ENCODE results near the gene HJURP. TPM values are rescaled to one million over a fixed set of nuclear protein-coding genes. Genes with fewer than 3 reads are reported as not detected.

Gene HJURP
- total and polyA plus RNA-seq, 7 donors = 0.08 to 0.25 (median 0.10) TPM; not detected in 4

DNA sequence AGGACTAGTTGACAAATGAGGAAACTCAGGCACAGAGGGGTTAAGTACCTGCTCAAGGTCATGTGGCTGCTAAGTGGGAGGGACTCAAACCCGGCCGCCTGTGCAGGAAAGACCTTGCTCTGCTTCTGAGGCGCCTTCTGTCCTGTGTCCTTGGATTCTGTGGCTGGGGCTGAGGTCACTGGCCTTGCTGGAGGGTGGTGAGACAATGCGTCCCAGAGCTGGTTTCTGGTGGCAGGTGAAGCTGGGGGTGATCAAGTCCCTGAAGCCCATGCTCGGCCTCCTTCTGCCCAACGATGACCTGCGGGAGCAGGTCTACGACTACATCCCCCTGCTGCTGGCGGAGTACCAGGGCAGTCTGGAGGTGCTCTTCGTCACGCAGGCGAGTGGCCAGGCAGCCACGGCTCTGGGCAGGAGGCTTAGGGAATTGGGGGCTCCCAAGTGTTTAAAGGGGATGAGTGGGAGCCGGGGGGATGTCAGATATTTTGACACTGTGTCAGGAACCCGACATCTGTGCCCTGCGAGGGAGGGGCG is 60.1 kb downstream of the HJURP start:
- H3K27ac ChIP-seq = no peak overlapping the region
- intact Hi-C loops (cut with DNase I) = no loop called here
- ATAC-seq (no peak), DNase-seq (no peak)
- H3K36me3 ChIP-seq (ENCODE audit: insufficient read depth in 1 of 2, low read depth in 1 of 2) = no peaks in the 10 kb centered on the region
- no peaks in the 10 kb centered on the region for H3K9me3 ChIP-seq
- no peaks in the 10 kb centered on the region for H3K27me3 ChIP-seq (ENCODE audit: insufficient read depth in 3 of 3, low read length in 2 of 3)
- TF ChIP-seq, protein P1, sequence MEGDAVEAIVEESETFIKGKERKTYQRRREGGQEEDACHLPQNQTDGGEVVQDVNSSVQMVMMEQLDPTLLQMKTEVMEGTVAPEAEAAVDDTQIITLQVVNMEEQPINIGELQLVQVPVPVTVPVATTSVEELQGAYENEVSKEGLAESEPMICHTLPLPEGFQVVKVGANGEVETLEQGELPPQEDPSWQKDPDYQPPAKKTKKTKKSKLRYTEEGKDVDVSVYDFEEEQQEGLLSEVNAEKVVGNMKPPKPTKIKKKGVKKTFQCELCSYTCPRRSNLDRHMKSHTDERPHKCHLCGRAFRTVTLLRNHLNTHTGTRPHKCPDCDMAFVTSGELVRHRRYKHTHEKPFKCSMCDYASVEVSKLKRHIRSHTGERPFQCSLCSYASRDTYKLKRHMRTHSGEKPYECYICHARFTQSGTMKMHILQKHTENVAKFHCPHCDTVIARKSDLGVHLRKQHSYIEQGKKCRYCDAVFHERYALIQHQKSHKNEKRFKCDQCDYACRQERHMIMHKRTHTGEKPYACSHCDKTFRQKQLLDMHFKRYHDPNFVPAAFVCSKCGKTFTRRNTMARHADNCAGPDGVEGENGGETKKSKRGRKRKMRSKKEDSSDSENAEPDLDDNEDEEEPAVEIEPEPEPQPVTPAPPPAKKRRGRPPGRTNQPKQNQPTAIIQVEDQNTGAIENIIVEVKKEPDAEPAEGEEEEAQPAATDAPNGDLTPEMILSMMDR (IDR thresholded peaks at IDR 0.05) = no peak
- H3K4me3 ChIP-seq = no peak overlapping the region
- 72 to 73% (median 73%) methylated on average over 17 of the region's 17 CpGs for WGBS, 3 donors
- no peaks in the 10 kb centered on the region for H3K4me1 ChIP-seq

DNA sequence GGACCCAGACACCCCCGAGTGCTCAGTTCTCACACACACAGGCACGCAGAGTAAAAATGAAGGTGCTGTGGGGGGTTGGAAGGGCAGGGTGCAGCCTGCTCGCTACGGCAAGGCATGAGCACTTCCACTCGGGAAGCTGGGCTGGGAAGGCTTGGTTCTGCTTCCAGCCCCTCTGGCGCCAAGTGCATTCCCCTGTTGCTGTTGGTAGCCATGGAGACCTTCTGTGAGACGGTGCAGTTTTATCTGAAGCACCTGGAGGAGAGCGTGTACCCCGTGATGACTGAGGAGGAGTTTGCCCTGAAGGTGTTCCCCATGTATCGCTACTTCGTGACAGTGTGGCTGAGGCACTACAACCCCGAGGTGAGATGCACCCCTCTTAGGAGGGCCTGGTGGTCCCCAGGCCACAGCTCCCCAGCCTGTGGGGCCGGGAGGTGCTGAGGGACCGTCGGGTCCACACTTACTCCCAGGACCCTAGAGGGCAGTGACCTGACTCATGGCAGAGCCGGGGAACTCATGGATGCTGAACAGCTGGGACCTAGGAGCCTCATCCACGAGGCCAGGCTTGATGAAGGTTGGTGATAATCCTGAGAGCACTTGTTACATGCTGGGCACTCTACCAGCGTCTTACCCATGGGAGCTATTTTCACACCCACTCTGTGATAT is 60.7 kb downstream of the HJURP start:
- 74 to 75% (median 75%) methylated on average over 18 of the region's 18 CpGs for WGBS, 3 donors
- Histone ChIP-seq H3K36me3 (ENCODE audit: insufficient read depth in 1 of 2, low read depth in 1 of 2) (no peaks in the 10 kb centered on the region), H3K27ac (no peak overlapping the region), H3K4me1 (no peaks in the 10 kb centered on the region), H3K9me3 (no peaks in the 10 kb centered on the region), H3K27me3 (ENCODE audit: insufficient read depth in 3 of 3, low read length in 2 of 3) (no peaks in the 10 kb centered on the region), H3K4me3 (no peak overlapping the region)
- intact Hi-C loops (cut with DNase I) = no loop called here
- no peak for ATAC-seq
- TF ChIP-seq, protein P1 (IDR thresholded peaks at IDR 0.05) = no peak
- no peak for DNase-seq

DNA sequence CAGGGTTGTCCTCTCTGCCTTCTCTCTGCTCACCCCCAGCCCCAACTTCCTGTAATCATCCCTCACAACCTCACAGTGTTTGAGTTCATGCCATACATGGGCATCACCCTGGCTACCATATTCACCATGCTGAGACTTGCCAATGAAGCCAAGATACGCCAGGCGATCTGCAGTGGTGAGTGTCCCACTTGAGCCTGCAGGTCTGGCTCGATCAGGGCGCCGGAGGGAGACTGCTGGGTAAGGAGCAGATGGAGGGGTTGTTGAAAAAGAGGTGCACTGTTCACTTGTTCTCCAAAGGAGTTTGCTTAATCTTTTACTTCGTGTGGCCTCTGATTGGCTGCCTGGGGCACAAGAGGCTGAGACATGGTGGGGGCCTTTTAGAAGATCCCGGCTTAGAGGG is 61.6 kb downstream of the HJURP start:
- H3K27ac ChIP-seq = no peak overlapping the region
- no peaks in the 10 kb centered on the region for H3K27me3 ChIP-seq (ENCODE audit: insufficient read depth in 3 of 3, low read length in 2 of 3)
- intact Hi-C loops (cut with DNase I) = no loop called here
- 80 to 92% (median 91%) methylated on average over 7 of the region's 7 CpGs for WGBS, 3 donors
- no peaks in the 10 kb centered on the region for H3K36me3 ChIP-seq (ENCODE audit: insufficient read depth in 1 of 2, low read depth in 1 of 2)
- TF ChIP-seq, protein P1 (IDR thresholded peaks at IDR 0.05) = no peak
- H3K4me1 ChIP-seq = no peaks in the 10 kb centered on the region
- no peaks in the 10 kb centered on the region for H3K9me3 ChIP-seq
- no peak overlapping the region for H3K4me3 ChIP-seq
- no peak for ATAC-seq
- DNase-seq = no peak

DNA sequence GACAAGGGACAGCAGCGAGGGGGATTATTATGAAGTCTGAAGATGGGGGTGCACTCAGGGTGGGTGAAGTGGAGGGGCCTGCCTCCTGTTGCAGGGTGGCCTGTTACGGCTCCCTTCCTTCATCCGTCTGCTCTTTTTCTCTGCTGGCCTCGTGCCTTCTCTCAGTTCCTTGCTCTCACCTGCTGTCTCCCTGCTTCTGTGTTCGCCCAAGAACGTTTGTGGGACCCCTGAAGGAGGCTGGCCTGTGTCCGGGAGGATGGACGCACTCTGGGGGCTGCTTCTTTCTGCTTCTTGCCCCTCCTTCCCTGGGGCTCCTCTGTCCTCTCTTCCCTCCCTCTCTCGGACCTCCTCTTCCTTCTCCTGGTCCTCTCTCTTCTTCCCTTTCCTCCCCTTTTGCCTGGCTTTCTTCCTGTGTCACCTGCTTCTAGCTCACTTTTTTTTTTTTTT is 62.4 kb downstream of the HJURP start:
- Histone ChIP-seq H3K27ac (no peak overlapping the region), H3K36me3 (ENCODE audit: insufficient read depth in 1 of 2, low read depth in 1 of 2) (no peaks in the 10 kb centered on the region), H3K4me1 (no peaks in the 10 kb centered on the region), H3K4me3 (no peak overlapping the region), H3K27me3 (ENCODE audit: insufficient read depth in 3 of 3, low read length in 2 of 3) (no peaks in the 10 kb centered on the region), H3K9me3 (no peaks in the 10 kb centered on the region)
- intact Hi-C loops (cut with DNase I) = no loop called here
- ATAC-seq (no peak), DNase-seq (no peak)
- 66 to 80% (median 73%) methylated on average over 7 to 9 of the region's 9 CpGs for WGBS, 3 donors
- TF ChIP-seq, protein P1 (IDR thresholded peaks at IDR 0.05) = no peak

Data from psoas muscle (tissue), 8 donors.